BJ (cell line): ENCODE results near the gene CEP19. TPM values are rescaled to one million over a fixed set of nuclear protein-coding genes. Genes with fewer than 3 reads are reported as not detected.

Source experiments
- CTCF ChIA-PET: fragments of 350-600 bp; formaldehyde crosslinking; extraction: SDS; loops from one replicate; lab custom pipeline; 2021; ENCODE audit warnings: antibody characterized with exemption, inconsistent platforms; lab: Yijun Ruan, JAX
- POLR2A ChIA-PET: fragments of 300-600 bp; sonication (Branson Sonifier 250); formaldehyde crosslinking; extraction: SDS; loops from one replicate; lab custom pipeline; 2021; ENCODE audit warnings: antibody characterized with exemption; lab: Charles Lee
- DNase-seq: peaks from one replicate; pipeline ENCODE4 v3.0.0-alpha.2; 2011; ENCODE audit warnings: low read depth
- H3K27me3 ChIP-seq: 2 replicates; pipeline ENCODE4 v1.6.0; 2011; ENCODE audit warnings: low read length; ENCODE audit not compliant: control insufficient read depth, insufficient read depth
- H3K36me3 ChIP-seq: 2 replicates; pipeline ENCODE4 v1.5.1; 2011; ENCODE audit warnings: low read length; ENCODE audit not compliant: control insufficient read depth, insufficient read depth
- H3K4me3 ChIP-seq: 2 replicates; pipeline ENCODE4 v1.5.1; 2011; ENCODE audit warnings: low read depth, mild to moderate bottlenecking, control low read depth, low read length
- polyA plus RNA-seq: library from polyadenylated mRNA; depleted of rRNA; stranded (reverse); fragments of >200 nt; gene quantifications from 2 replicates; pipeline ENCODE4 v1.2.3, GENCODE V29; 2011
- TF ChIP-seq, protein P1 (sequence below): IDR thresholded peaks from 2 replicates; pipeline ENCODE4 v1.5.1; 2011; ENCODE audit warnings: low read depth, mild to moderate bottlenecking, control low read depth, inconsistent platforms, low read length, moderate library complexity; ENCODE audit not compliant: insufficient read depth

CEP19 gene
- polyA plus RNA-seq, 1 experiment, result 1.9 TPM

DNA sequence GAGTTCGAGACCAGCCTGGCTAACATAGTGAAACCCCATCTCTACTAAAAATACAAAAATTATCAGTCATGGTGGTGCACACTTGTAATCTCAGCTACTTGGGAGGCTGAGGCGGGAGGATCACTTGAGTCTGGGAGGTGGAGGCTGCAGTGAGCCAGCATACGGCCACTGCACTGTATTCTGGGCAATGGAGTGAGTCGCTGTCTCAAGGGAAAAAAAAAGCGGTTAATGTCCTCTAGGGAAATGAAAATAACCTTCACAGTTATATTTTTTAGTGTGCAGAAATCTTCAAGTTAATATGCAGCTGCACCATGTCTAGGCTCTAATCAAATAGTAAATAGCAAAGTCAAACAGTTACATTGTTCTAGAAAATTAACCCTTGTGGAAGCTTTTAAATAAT lies 14.8 kb downstream of the CEP19 start:
- CTCF ChIA-PET, result interaction anchor here (0.6 to 1.7 kb wide), 5 partner anchors 10 to 176 kb away, joined by 3 to 7 read pairs (median 3); no protein-coding TSS in a partner anchor

GRCh38 chr3:196695849-196696226 lies 16.2 kb downstream of the CEP19 start:
- no peak for DNase-seq
- ChIA-PET CTCF (interaction anchor here (1.1 to 1.8 kb wide), 2 partner anchors 11 to 14 kb away, joined by 3 to 4 read pairs; no protein-coding TSS in a partner anchor), POLR2A (no interaction called here)
- H3K27me3 ChIP-seq, result no peaks in the 10 kb centered on the region
- no peaks in the 10 kb centered on the region for H3K36me3 ChIP-seq
- TF ChIP-seq, protein P1, sequence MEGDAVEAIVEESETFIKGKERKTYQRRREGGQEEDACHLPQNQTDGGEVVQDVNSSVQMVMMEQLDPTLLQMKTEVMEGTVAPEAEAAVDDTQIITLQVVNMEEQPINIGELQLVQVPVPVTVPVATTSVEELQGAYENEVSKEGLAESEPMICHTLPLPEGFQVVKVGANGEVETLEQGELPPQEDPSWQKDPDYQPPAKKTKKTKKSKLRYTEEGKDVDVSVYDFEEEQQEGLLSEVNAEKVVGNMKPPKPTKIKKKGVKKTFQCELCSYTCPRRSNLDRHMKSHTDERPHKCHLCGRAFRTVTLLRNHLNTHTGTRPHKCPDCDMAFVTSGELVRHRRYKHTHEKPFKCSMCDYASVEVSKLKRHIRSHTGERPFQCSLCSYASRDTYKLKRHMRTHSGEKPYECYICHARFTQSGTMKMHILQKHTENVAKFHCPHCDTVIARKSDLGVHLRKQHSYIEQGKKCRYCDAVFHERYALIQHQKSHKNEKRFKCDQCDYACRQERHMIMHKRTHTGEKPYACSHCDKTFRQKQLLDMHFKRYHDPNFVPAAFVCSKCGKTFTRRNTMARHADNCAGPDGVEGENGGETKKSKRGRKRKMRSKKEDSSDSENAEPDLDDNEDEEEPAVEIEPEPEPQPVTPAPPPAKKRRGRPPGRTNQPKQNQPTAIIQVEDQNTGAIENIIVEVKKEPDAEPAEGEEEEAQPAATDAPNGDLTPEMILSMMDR, result no peak
- no peak overlapping the region for H3K4me3 ChIP-seq

More for the DNA sequence above, 14.8 kb downstream of the CEP19 start:
- POLR2A ChIA-PET, result no interaction called here
- Histone ChIP-seq H3K36me3 (no peaks in the 10 kb centered on the region), H3K4me3 (no peak overlapping the region), H3K27me3 (no peaks in the 10 kb centered on the region)
- TF ChIP-seq, protein P1, result no peak
- no peak for DNase-seq

DNA sequence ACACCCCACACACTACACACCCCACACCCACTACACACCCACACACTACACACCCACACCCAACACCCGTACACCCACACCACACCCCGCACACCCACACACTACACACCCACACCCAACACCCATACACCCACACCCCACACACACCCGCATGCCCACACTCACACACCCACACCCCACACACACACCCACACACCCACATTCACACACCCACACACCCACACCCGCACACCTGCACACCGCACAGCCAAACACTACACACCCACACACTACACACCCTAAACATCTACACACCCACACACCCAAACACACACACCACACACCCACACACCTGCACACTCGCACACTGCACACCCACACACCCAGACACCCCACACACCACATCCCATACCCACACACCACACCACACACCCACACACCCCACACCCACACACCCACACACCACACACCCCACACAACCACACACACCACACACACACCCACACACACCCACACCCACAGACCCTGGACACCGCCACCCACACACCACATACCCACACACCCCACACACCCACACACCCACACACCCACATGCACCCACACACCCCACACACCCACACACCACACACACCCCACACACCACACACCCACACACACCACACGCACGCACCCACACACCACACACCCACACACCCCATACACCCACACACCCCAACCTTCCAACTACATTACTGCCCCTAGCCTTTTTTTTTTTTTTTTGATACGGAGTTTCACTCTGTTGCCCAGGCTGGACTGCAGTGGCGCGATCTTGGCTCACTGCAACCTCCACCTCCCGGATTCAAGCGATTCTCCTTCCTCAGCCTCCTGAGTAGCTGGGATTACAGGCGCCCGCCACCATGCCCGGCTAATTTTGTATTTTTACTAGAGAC lies 16.9 kb downstream of the CEP19 start:
- DNase-seq, result no peak
- ChIA-PET POLR2A (no interaction called here), CTCF (interaction anchor here (1.1 to 1.8 kb wide), 2 partner anchors 12 to 15 kb away, joined by 3 to 4 read pairs; no protein-coding TSS in a partner anchor)
- Histone ChIP-seq H3K36me3 (no peaks in the 10 kb centered on the region), H3K27me3 (no peaks in the 10 kb centered on the region), H3K4me3 (no peak overlapping the region)
- TF ChIP-seq, protein P1, result no peak

GRCh38 chr3:196694202-196694638 lies 17.8 kb downstream of the CEP19 start:
- ChIA-PET CTCF (interaction anchor here (0.8 to 1.7 kb wide), 4 partner anchors 9 to 85 kb away, joined by 3 to 10 read pairs (median 4); no protein-coding TSS in a partner anchor), POLR2A (no interaction called here)
- Histone ChIP-seq H3K36me3 (no peaks in the 10 kb centered on the region), H3K27me3 (no peaks in the 10 kb centered on the region), H3K4me3 (no peak overlapping the region)
- no peak for DNase-seq
- TF ChIP-seq, protein P1, result no peak; the same call in 1 of the 2 replicates

DNA sequence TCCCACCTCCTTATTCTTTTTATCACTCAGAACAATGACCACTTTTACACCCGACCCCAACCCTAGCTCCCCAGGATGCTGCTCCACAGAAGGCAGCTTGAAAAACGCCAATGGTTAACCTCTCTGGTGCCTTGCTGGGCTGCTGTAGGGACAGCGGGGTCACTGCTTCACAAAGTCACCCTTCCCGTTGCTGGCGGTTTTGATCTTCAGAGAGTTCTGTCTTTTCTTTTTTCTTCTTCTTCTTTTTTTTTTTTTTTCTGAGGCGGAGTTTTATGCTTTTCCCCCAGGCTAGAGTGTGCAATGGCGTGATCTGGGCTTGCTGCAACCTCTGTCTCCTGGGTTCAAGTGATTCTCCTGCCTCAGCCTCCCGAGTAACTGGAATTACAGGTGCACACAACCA lies 20.7 kb downstream of the CEP19 start:
- Histone ChIP-seq H3K4me3 (no peak overlapping the region), H3K27me3 (no peaks in the 10 kb centered on the region), H3K36me3 (no peaks in the 10 kb centered on the region)
- ChIA-PET CTCF (interaction anchor here (0.6 to 11.2 kb wide), 2 partner anchors 84 to 150 kb away, joined by 4 to 203 read pairs; no protein-coding TSS in a partner anchor), POLR2A (no interaction called here)
- no peak for DNase-seq
- TF ChIP-seq, protein P1, result no peak
